H9 (cell line): ENCODE measurements around the gene CD151. TPM values are rescaled to one million over a fixed set of nuclear protein-coding genes. Genes with fewer than 3 reads are reported as not detected.

Experiments used
- DNase-seq: peaks from one replicate; pipeline ENCODE4 v3.0.0-alpha.2; 2017
- H2AFZ ChIP-seq: one replicate; pipeline ENCODE4 v1.6.1; 2013; ENCODE audit warnings: mild to moderate bottlenecking, low read length, control low read depth, moderate library complexity
- H2AK5ac ChIP-seq: 2 replicates; pipeline ENCODE4 v1.6.1; 2013; ENCODE audit warnings: low read length, control low read depth, mixed read lengths; ENCODE audit not compliant: insufficient read length
- H2BK120ac ChIP-seq: one replicate; pipeline ENCODE4 v1.6.1; 2013; ENCODE audit warnings: low read depth, mild to moderate bottlenecking, low read length, control low read depth, inconsistent platforms; ENCODE audit not compliant: poor library complexity, severe bottlenecking
- H2BK12ac ChIP-seq: 2 replicates; pipeline ENCODE4 v1.6.1; 2013; ENCODE audit warnings: low read length, control low read depth, mixed read lengths, low read depth; ENCODE audit not compliant: insufficient read length
- H2BK15ac ChIP-seq: 2 replicates; pipeline ENCODE4 v1.6.1; 2013; ENCODE audit warnings: low read depth, low read length, control low read depth
- H2BK20ac ChIP-seq: one replicate; pipeline ENCODE4 v1.6.1; 2013; ENCODE audit warnings: low read depth, mild to moderate bottlenecking, low read length, control low read depth, inconsistent platforms; ENCODE audit not compliant: poor library complexity, severe bottlenecking
- H2BK5ac ChIP-seq: 2 replicates; pipeline ENCODE4 v1.6.1; 2013; ENCODE audit warnings: low read length, control low read depth, mixed read lengths; ENCODE audit not compliant: insufficient read length
- H3K14ac ChIP-seq: 2 replicates; pipeline ENCODE4 v1.6.1; 2013; ENCODE audit warnings: low read length, control low read depth; ENCODE audit not compliant: insufficient read depth
- H3K18ac ChIP-seq: 2 replicates; pipeline ENCODE4 v1.6.1; 2013; ENCODE audit warnings: low read depth, mild to moderate bottlenecking, mixed read lengths, low read length, control low read depth; ENCODE audit not compliant: insufficient read length
- H3K23ac ChIP-seq: 2 replicates; pipeline ENCODE4 v1.6.1; 2013; ENCODE audit warnings: low read length, control low read depth, mixed read lengths, low read depth; ENCODE audit not compliant: insufficient read length
- H3K23me2 ChIP-seq: 2 replicates; pipeline ENCODE4 v1.6.1; 2013; ENCODE audit warnings: low read depth, mild to moderate bottlenecking, mixed read lengths, low read length, control low read depth; ENCODE audit not compliant: insufficient read length, poor library complexity, severe bottlenecking
- H3K27ac ChIP-seq: 2 replicates; pipeline ENCODE4 v1.5.1; 2013; ENCODE audit warnings: low read length, control low read depth, mixed read lengths, low read depth; ENCODE audit not compliant: insufficient read length
- H3K27me3 ChIP-seq: 2 replicates; pipeline ENCODE4 v1.6.1; 2013; ENCODE audit warnings: low read length, control low read depth, inconsistent platforms; ENCODE audit not compliant: insufficient read depth
- H3K4ac ChIP-seq: 2 replicates; pipeline ENCODE4 v1.6.1; 2013; ENCODE audit warnings: low read depth, mild to moderate bottlenecking, control low read depth, inconsistent platforms, low read length, moderate library complexity
- H3K4me1 ChIP-seq: 2 replicates; pipeline ENCODE4 v1.6.1; 2013; ENCODE audit warnings: low read length, control low read depth, inconsistent platforms; ENCODE audit not compliant: insufficient read depth
- H3K4me2 ChIP-seq: 2 replicates; pipeline ENCODE4 v1.6.1; 2013; ENCODE audit warnings: low read length, control low read depth, mixed read lengths; ENCODE audit not compliant: insufficient read length, insufficient read depth
- H3K56ac ChIP-seq: 2 replicates; pipeline ENCODE4 v1.6.1; 2013; ENCODE audit warnings: low read depth, mild to moderate bottlenecking, mixed read lengths, low read length, control low read depth; ENCODE audit not compliant: insufficient read length
- H3K79me1 ChIP-seq: 2 replicates; pipeline ENCODE4 v1.6.1; 2013; ENCODE audit warnings: low read depth, mild to moderate bottlenecking, moderate library complexity, low read length, control low read depth, inconsistent platforms; ENCODE audit not compliant: insufficient read depth, poor library complexity, severe bottlenecking
- H3K79me2 ChIP-seq: 2 replicates; pipeline ENCODE4 v1.6.1; 2013; ENCODE audit warnings: low read length, control low read depth, inconsistent platforms; ENCODE audit not compliant: insufficient read depth
- H3K9ac ChIP-seq: 2 replicates; pipeline ENCODE4 v1.6.1; 2013; ENCODE audit warnings: low read length, control low read depth, mixed read lengths; ENCODE audit not compliant: insufficient read length; ENCODE audit errors: extremely low read depth
- H3K9me3 ChIP-seq: one replicate; pipeline ENCODE4 v1.6.1; 2013; ENCODE audit warnings: low read depth, low read length, inconsistent platforms; ENCODE audit not compliant: control insufficient read depth
- H3T11ph ChIP-seq: one replicate; pipeline ENCODE4 v1.6.1; 2013; ENCODE audit warnings: mild to moderate bottlenecking, low read length, control low read depth, inconsistent platforms
- H4K20me1 ChIP-seq: one replicate; pipeline ENCODE4 v1.6.1; 2013; ENCODE audit not compliant: control insufficient read depth, insufficient read length, insufficient read depth
- H4K5ac ChIP-seq: 2 replicates; pipeline ENCODE4 v1.6.1; 2013; ENCODE audit warnings: low read depth, mild to moderate bottlenecking, mixed read lengths, low read length, control low read depth; ENCODE audit not compliant: insufficient read length
- H4K8ac ChIP-seq: replicated peaks from 2 replicates; pipeline ENCODE4 v1.6.1; 2013; ENCODE audit warnings: low read length, control low read depth, mixed read lengths, low read depth; ENCODE audit not compliant: insufficient read length
- H4K91ac ChIP-seq: 2 replicates; pipeline ENCODE4 v1.6.1; 2013; ENCODE audit warnings: low read depth, mild to moderate bottlenecking, moderate library complexity, mixed read lengths, low read length, control low read depth; ENCODE audit not compliant: insufficient read length
- H3K27ac Mint-ChIP-seq, 3 experiments: 2 replicates in 2 of 3; 3 replicates in 1 of 3; pipeline ENCODE4 v1.8.0; 2020 to 2021; ENCODE audit warnings: mixed read lengths in 3 of 3, mild to moderate bottlenecking in 1 of 3, moderate library complexity in 1 of 3
- H3K27me3 Mint-ChIP-seq: 2 replicates; pipeline ENCODE4 v1.8.0; 2021; ENCODE audit warnings: low read depth, mild to moderate bottlenecking, moderate library complexity, mixed read lengths
- H3K36me3 Mint-ChIP-seq, 3 experiments: 2 replicates in 2 of 3; 3 replicates in 1 of 3; pipeline ENCODE4 v1.8.0; 2020 to 2021; ENCODE audit warnings: low read depth in 3 of 3, mixed read lengths in 3 of 3; ENCODE audit not compliant: insufficient read depth in 1 of 3
- H3K4me1 Mint-ChIP-seq, 2 experiments: 2 replicates each; pipeline ENCODE4 v1.8.0; 2020; ENCODE audit warnings: mixed read lengths in 2 of 2
- H3K4me3 Mint-ChIP-seq, 2 experiments: 2 replicates in 1 of 2; 3 replicates in 1 of 2; pipeline ENCODE4 v1.8.0; 2020 to 2021; ENCODE audit warnings: mild to moderate bottlenecking in 2 of 2, mixed read lengths in 2 of 2, moderate library complexity in 1 of 2
- H3K9me3 Mint-ChIP-seq, 2 experiments: 2 replicates in 1 of 2; 3 replicates in 1 of 2; pipeline ENCODE4 v1.8.0; 2020; ENCODE audit warnings: mild to moderate bottlenecking in 2 of 2, mixed read lengths in 2 of 2, moderate library complexity in 1 of 2
- WGBS: extraction: QIAGEN DNeasy Blood & Tissue Kit; methylation state at CpG from one replicate; pipeline ENCODE4 v1.1.7; 2013; ENCODE audit warnings: missing lambda C conversion rate, low lambda C conversion rate, mixed read lengths; ENCODE audit not compliant: insufficient read length; ENCODE audit errors: extremely low coverage; 5-methylcytosine and 5-hydroxymethylcytosine counted together
- long read RNA-seq: library from polyadenylated mRNA; unstranded; transcript quantifications from one replicate; pipeline ENCODE4 v2.0.0, GENCODE V29; 2020
- total RNA-seq: library from RNA; stranded (reverse); gene quantifications from 2 replicates; pipeline ENCODE4 v1.2.1, GENCODE V29; 2021
- TF ChIP-seq, protein P1 (sequence below): fragments of 200-600 bp; sonication (generic); conservative IDR thresholded peaks from 3 replicates; pipeline ENCODE4 v1.8.0; 2021; ENCODE audit warnings: antibody characterized with exemption, mild to moderate bottlenecking

Gene CD151
- 138 and 142 TPM in 2 replicates for total RNA-seq
- long read RNA-seq, transcript CD151-203 (8 exons, 1,486 nt), result minor isoform, 145 of 468 reads
- long read RNA-seq, transcript CD151-201 (9 exons, 1,545 nt), result minor isoform, 25 of 468 reads
- long read RNA-seq, transcript CD151-202 (9 exons, 1,658 nt), result major isoform, 170 of 468 reads
- long read RNA-seq, transcript CD151-220 (8 exons, 1,835 nt), result minor isoform, 15 of 468 reads
- long read RNA-seq, partial matches to known transcripts, result 41 of 468 reads
- long read RNA-seq, other reads (novel, unspliced or antisense), result 69 of 468 reads

- Histone ChIP-seq H2BK5ac (no peak within 1 kb of the TSS), H4K5ac (no peak within 1 kb of the TSS), H3K79me1 (no peaks in the 10 kb centered on the region), H3K79me2 (no peaks in the 10 kb centered on the region), H2BK15ac (no peak within 1 kb of the TSS), H3K56ac (no peak within 1 kb of the TSS), H3K4me2 (peak within 1 kb of the TSS; percentile 57), H3T11ph (no peak within 1 kb of the TSS), H3K9ac (no peak within 1 kb of the TSS), H3K4ac (no peak within 1 kb of the TSS), H3K27me3 (peaks cover 9% of the 10 kb centered on the region; the same call in 1 of the 2 replicates), H3K9me3 (no peaks in the 10 kb centered on the region), H2AK5ac (no peak within 1 kb of the TSS), H3K4me1 (no peaks in the 10 kb centered on the region; the same call in 1 of the 2 replicates), H4K8ac (no peak within 1 kb of the TSS), H4K20me1 (no peaks in the 10 kb centered on the region), H3K23me2 (peaks cover 27% of the 10 kb centered on the region), H3K27ac (no peak within 1 kb of the TSS), H2BK12ac (no peak within 1 kb of the TSS), H3K23ac (no peak within 1 kb of the TSS), H2BK120ac (no peak within 1 kb of the TSS), H4K91ac (no peak within 1 kb of the TSS), H2AFZ (no peak within 1 kb of the TSS), H3K14ac (0 out of 2 replicates have a peak within 1 kb of the TSS, but pooled peaks have one; percentile 24), H3K18ac (no peak within 1 kb of the TSS), H2BK20ac (no peak within 1 kb of the TSS)
- Mint-ChIP-seq H3K27ac (no peak within 1 kb of the TSS), H3K36me3 (peaks cover 6 to 18% (median 12%) of the 10 kb centered on the region in 3 experiments; a peak in 5 of 7 replicates), H3K27me3 (peaks cover 33% of the 10 kb centered on the region), H3K9me3 (no peaks in the 10 kb centered on the region), H3K4me3 (peak within 1 kb of the TSS; percentile 65 to 79), H3K4me1 (peaks cover 34 to 45% of the 10 kb centered on the region in 2 experiments)
- peak; percentile 79 for DNase-seq
- no CpG with 5 or more reads among the region's 67 CpGs for WGBS
- TF ChIP-seq, protein P1, sequence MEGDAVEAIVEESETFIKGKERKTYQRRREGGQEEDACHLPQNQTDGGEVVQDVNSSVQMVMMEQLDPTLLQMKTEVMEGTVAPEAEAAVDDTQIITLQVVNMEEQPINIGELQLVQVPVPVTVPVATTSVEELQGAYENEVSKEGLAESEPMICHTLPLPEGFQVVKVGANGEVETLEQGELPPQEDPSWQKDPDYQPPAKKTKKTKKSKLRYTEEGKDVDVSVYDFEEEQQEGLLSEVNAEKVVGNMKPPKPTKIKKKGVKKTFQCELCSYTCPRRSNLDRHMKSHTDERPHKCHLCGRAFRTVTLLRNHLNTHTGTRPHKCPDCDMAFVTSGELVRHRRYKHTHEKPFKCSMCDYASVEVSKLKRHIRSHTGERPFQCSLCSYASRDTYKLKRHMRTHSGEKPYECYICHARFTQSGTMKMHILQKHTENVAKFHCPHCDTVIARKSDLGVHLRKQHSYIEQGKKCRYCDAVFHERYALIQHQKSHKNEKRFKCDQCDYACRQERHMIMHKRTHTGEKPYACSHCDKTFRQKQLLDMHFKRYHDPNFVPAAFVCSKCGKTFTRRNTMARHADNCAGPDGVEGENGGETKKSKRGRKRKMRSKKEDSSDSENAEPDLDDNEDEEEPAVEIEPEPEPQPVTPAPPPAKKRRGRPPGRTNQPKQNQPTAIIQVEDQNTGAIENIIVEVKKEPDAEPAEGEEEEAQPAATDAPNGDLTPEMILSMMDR, result no peak; the same call in 2 of the 3 replicates
Observed at GRCh38 chr11:832529-833113, at the start of gene CD151. TSS of gene CD151 (plus strand) at chr11:832952. CDS start at chr11:836070, 3,118 bp downstream.
